ENCODE results near the gene FAM229A.
"Not testable (repeated sequence)": the region's sequence is repeated elsewhere in the genome, so short reads cannot be mapped to it uniquely, and the experiment has no call there.

DNA sequence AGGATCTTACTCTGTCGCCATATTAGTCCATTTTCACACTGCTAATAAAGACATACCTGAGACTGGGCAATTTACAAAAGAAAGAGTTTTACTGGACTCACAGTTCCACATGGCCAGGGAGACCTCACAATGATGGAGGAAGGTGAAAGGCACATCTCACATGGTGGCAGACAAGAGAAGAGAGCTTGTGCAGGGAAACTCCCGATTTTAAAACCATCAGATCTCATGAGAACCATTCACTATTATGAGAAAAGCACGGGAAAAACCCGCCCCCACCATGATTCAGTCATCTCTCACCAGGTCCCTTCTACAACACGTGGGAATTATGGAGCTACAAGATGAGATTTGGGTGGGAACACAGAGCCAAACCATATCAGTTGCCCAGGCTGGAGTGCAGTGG lies 34.2 kb upstream of the FAM229A start:
- not testable (repeated sequence) for TF ChIP-seq CTCF (IDR thresholded peaks at IDR 0.05; ENCODE audit: poor library complexity); EZH2 (IDR thresholded peaks at IDR 0.05; ENCODE audit: borderline replicate concordance)

Measured in hepatocyte (in vitro differentiated cells).